DND-41 (cell line): ENCODE results near the gene KCTD4.
A peak's percentile ranks its signal among the peaks of the same experiment; 100 is the strongest.

ENCODE experiments used
- ATAC-seq: fragments of 200-7000 bp; cut with Tn5 transposase; 3 replicates; pipeline ENCODE4 v1.9.1; 2021; ENCODE audit warnings: low read depth; ENCODE audit not compliant: insufficient read depth
- DNase-seq: peaks from one replicate; pipeline ENCODE4 v3.0.0-alpha.2; 2020
- H2AFZ ChIP-seq: 2 replicates; pipeline ENCODE4 v1.6.0; 2012; ENCODE audit warnings: low read depth, low read length
- H3K27ac ChIP-seq: 2 replicates; pipeline ENCODE4 v1.5.1; 2012; ENCODE audit warnings: low read length, inconsistent platforms
- H3K27me3 ChIP-seq: fragments of 200-600 bp; sonication (generic); 2 replicates; pipeline ENCODE4 v1.6.0; 2012; ENCODE audit warnings: low read length, mild to moderate bottlenecking, inconsistent platforms; ENCODE audit not compliant: insufficient read depth, poor library complexity
- H3K36me3 ChIP-seq: 2 replicates; pipeline ENCODE4 v1.5.1; 2012; ENCODE audit warnings: low read length, inconsistent platforms; ENCODE audit not compliant: insufficient read depth
- H3K4me1 ChIP-seq: 2 replicates; pipeline ENCODE4 v1.5.1; 2012; ENCODE audit warnings: mild to moderate bottlenecking, low read length; ENCODE audit not compliant: insufficient read depth
- H3K4me2 ChIP-seq: 2 replicates; pipeline ENCODE4 v1.6.0; 2012; ENCODE audit warnings: mild to moderate bottlenecking, moderate library complexity, low read length, inconsistent platforms; ENCODE audit not compliant: insufficient read depth
- H3K4me3 ChIP-seq, 2 experiments: fragments of 200-600 bp in 1 of 2; shearing (Covaris generic) in 1 of 2; 2 replicates each; pipeline ENCODE4 v1.5.1; 2012 to 2016; ENCODE audit warnings: inconsistent platforms in 2 of 2, low read length in 2 of 2, mild to moderate bottlenecking in 2 of 2, low read depth in 1 of 2, moderate library complexity in 1 of 2
- H3K79me2 ChIP-seq: 2 replicates; pipeline ENCODE4 v1.6.0; 2012; ENCODE audit warnings: low read length, inconsistent platforms; ENCODE audit not compliant: insufficient read depth
- H3K9ac ChIP-seq: 2 replicates; pipeline ENCODE4 v1.6.0; 2012; ENCODE audit warnings: low read depth, mild to moderate bottlenecking, inconsistent platforms, low read length, moderate library complexity
- H3K9me3 ChIP-seq: 2 replicates; pipeline ENCODE4 v1.5.1; 2012; ENCODE audit warnings: low read length, moderate library complexity, mild to moderate bottlenecking, inconsistent platforms; ENCODE audit not compliant: insufficient read depth, severe bottlenecking
- H4K20me1 ChIP-seq: 2 replicates; pipeline ENCODE4 v1.6.0; 2012; ENCODE audit warnings: low read length; ENCODE audit not compliant: insufficient read depth
- EZH2 ChIP-seq: IDR thresholded peaks from 3 replicates; pipeline ENCODE4 v1.6.1; 2012; ENCODE audit warnings: borderline replicate concordance, low read depth, mild to moderate bottlenecking, moderate library complexity, low read length, inconsistent platforms; ENCODE audit not compliant: severe bottlenecking
- TF ChIP-seq, protein P1 (sequence below): IDR thresholded peaks from 2 replicates; pipeline ENCODE4 v1.5.1; 2012; ENCODE audit warnings: borderline replicate concordance, low read length, moderate library complexity, mild to moderate bottlenecking; ENCODE audit not compliant: poor library complexity, severe bottlenecking; ENCODE audit errors: extremely low read depth

The KCTD4 gene

DNA sequence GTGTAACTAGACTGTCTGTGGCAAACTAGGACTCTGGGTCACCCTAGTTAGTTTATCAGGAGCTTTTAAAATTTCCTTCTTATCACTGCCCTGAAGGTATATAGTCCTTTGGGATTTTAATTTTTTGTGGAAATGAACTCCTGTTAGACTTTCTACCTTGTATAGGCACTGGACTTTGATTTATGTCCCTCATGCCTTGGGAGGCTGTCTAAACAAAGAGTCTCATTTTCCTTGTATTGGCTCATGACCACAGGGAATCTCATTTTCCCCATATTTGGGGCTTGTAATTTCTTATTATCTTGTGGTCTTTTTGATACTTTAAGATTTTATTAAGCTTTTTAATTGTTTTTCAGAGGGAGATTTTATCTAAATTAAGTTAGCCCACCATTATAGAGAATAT, 21.4 kb downstream of the KCTD4 start:
- no peaks in the 10 kb centered on the region for H3K27me3 ChIP-seq
- no peak overlapping the region for H3K27ac ChIP-seq
- H3K4me3 ChIP-seq = no peak overlapping the region
- ATAC-seq (no peak), DNase-seq (no peak)
- peaks cover 4% of the 10 kb centered on the region; the same call in 1 of the 2 replicates for H3K79me2 ChIP-seq
- H3K36me3 ChIP-seq = peaks cover 11% of the 10 kb centered on the region; the same call in 1 of the 2 replicates
- no peak for TF ChIP-seq EZH2
- no peak overlapping the region for H2AFZ ChIP-seq
- no peaks in the 10 kb centered on the region; the same call in 1 of the 2 replicates for H4K20me1 ChIP-seq
- H3K4me1 ChIP-seq = no peaks in the 10 kb centered on the region
- H3K9me3 ChIP-seq = no peaks in the 10 kb centered on the region
- no peak overlapping the region for H3K4me2 ChIP-seq
- H3K9ac ChIP-seq = no peak overlapping the region

GRCh38 chr13:45178349-45179162, 22.3 kb downstream of the KCTD4 start:
- Histone ChIP-seq H3K4me3 (no peak overlapping the region), H2AFZ (no peak overlapping the region), H3K9me3 (no peaks in the 10 kb centered on the region), H3K36me3 (peaks cover 9% of the 10 kb centered on the region; the same call in 1 of the 2 replicates), H3K27ac (no peak overlapping the region), H4K20me1 (no peaks in the 10 kb centered on the region; the same call in 1 of the 2 replicates), H3K9ac (no peak overlapping the region), H3K27me3 (no peaks in the 10 kb centered on the region), H3K4me1 (no peaks in the 10 kb centered on the region), H3K4me2 (no peak overlapping the region), H3K79me2 (peaks cover 4% of the 10 kb centered on the region; the same call in 1 of the 2 replicates)
- ATAC-seq (peak; percentile 76), DNase-seq (peak; percentile 18)
- no peak for TF ChIP-seq EZH2
- TF ChIP-seq, protein P1, sequence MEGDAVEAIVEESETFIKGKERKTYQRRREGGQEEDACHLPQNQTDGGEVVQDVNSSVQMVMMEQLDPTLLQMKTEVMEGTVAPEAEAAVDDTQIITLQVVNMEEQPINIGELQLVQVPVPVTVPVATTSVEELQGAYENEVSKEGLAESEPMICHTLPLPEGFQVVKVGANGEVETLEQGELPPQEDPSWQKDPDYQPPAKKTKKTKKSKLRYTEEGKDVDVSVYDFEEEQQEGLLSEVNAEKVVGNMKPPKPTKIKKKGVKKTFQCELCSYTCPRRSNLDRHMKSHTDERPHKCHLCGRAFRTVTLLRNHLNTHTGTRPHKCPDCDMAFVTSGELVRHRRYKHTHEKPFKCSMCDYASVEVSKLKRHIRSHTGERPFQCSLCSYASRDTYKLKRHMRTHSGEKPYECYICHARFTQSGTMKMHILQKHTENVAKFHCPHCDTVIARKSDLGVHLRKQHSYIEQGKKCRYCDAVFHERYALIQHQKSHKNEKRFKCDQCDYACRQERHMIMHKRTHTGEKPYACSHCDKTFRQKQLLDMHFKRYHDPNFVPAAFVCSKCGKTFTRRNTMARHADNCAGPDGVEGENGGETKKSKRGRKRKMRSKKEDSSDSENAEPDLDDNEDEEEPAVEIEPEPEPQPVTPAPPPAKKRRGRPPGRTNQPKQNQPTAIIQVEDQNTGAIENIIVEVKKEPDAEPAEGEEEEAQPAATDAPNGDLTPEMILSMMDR = no peak

- H3K9me3 ChIP-seq = no peaks in the 10 kb centered on the region
- no peak for DNase-seq
- H3K27ac ChIP-seq = no peak overlapping the region
Observed at GRCh38 chr13:45174478-45174877, 26.4 kb downstream of the KCTD4 start.

GRCh38 chr13:45168555-45168930, 32.3 kb downstream of the KCTD4 start:
- Histone ChIP-seq H3K9me3 (no peaks in the 10 kb centered on the region), H3K27ac (no peak overlapping the region), H3K4me1 (no peaks in the 10 kb centered on the region), H2AFZ (no peak overlapping the region), H3K9ac (no peak overlapping the region), H3K36me3 (no peaks in the 10 kb centered on the region), H3K79me2 (no peaks in the 10 kb centered on the region), H4K20me1 (no peaks in the 10 kb centered on the region), H3K4me3 (no peak overlapping the region), H3K27me3 (no peaks in the 10 kb centered on the region), H3K4me2 (no peak overlapping the region)
- TF ChIP-seq, protein P1 = no peak
- no peak for TF ChIP-seq EZH2
- DNase-seq = no peak
- ATAC-seq = no peak

More at GRCh38 chr13:45174478-45174877, 26.4 kb downstream of the KCTD4 start:
- no peaks in the 10 kb centered on the region for H4K20me1 ChIP-seq
- H3K36me3 ChIP-seq = no peaks in the 10 kb centered on the region
- no peak overlapping the region for H3K4me2 ChIP-seq
- TF ChIP-seq, protein P1 = no peak
- TF ChIP-seq EZH2 = no peak
- peaks cover 4% of the 10 kb centered on the region; the same call in 1 of the 2 replicates for H3K79me2 ChIP-seq
- no peaks in the 10 kb centered on the region for H3K27me3 ChIP-seq
- no peak overlapping the region for H3K9ac ChIP-seq
- ATAC-seq = no peak
- no peak overlapping the region for H2AFZ ChIP-seq
- H3K4me3 ChIP-seq = no peak overlapping the region
- no peaks in the 10 kb centered on the region for H3K4me1 ChIP-seq
